Mammary epithelial cell (primary cell): ENCODE results near the gene SLC38A2.

Experiments
- CTCF ChIP-seq, 2 donors: IDR thresholded peaks in 1 of 2; conservative IDR thresholded peaks in 1 of 2; 2 replicates each; pipeline ENCODE4 v1.5.1; 2011 to 2012; ENCODE audit warnings: inconsistent platforms in 2 of 2, low read length in 2 of 2, mild to moderate bottlenecking in 2 of 2, control low read depth in 1 of 2, low read depth in 1 of 2; ENCODE audit not compliant: insufficient read depth in 1 of 2; ENCODE audit errors: extremely low read depth in 1 of 2
- EZH2 ChIP-seq: IDR thresholded peaks from 2 replicates; pipeline ENCODE4 v1.6.1; 2012; ENCODE audit warnings: low read length, inconsistent platforms, borderline replicate concordance

- TF ChIP-seq CTCF (conservative IDR thresholded peaks at IDR 0.05 in 1 of 2, IDR thresholded peaks at IDR 0.05 in 1 of 2; ENCODE audit: extremely low read depth in 1 of 2, insufficient read depth in 1 of 2, low read depth in 1 of 2, low read length in 2 of 2) (no peak), EZH2 (no peak)
These were observed 27.8 kb upstream of the SLC38A2 start for GRCh38 chr12:46400406-46400805.
